GM19452 (cell line): ENCODE data around the gene MYO1G.
A peak's percentile ranks its signal among the peaks of the same experiment; 100 is the strongest.
"Not testable (repeated sequence)": the region's sequence is repeated elsewhere in the genome, so short reads cannot be mapped to it uniquely, and the experiment has no call there.

ENCODE experiments used
- ATAC-seq: cut with Tn5 transposase; IDR thresholded peaks from one replicate; pipeline ENCODE4 v1.9.1; 2021; ENCODE audit not compliant: unreplicated experiment

The MYO1G gene

GRCh38 chr7:44999245-45000092 is 20.7 kb upstream of the MYO1G start:
- ATAC-seq, result peak; percentile 68

DNA sequence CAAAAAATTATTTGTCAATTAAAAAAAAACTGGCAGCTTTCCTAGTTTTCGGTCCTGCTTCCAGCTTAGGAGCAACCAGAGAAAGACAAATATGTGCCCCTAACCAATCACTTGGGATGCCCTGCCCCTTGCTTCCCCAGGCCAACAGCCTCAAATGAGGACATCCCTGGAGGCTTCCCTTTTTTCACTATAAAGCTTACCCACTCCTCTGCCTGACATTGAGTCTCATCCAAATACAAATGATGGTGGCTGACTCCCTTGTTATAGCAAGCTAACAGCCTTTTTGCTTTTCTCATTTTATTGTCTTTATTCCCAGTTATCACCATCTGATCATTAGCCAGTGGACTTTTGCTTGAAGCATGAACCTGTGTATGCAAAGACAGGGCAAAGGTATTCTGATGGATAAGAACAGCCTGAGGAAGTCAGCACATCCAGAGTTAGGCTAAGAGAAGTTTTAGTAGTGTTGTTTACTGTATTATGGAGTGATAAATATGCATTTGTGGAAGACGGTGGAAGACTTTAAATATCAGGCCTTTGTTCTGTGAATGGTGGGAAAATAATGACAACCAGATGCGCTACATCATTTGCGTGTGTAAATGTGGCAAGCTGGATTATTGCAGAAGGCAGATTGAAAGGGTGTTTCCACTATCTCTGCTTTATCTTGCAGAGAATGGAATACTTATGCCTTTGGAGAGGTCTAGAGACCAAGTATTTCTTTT is 19.5 kb upstream of the MYO1G start:
- ATAC-seq, result no peak

DNA sequence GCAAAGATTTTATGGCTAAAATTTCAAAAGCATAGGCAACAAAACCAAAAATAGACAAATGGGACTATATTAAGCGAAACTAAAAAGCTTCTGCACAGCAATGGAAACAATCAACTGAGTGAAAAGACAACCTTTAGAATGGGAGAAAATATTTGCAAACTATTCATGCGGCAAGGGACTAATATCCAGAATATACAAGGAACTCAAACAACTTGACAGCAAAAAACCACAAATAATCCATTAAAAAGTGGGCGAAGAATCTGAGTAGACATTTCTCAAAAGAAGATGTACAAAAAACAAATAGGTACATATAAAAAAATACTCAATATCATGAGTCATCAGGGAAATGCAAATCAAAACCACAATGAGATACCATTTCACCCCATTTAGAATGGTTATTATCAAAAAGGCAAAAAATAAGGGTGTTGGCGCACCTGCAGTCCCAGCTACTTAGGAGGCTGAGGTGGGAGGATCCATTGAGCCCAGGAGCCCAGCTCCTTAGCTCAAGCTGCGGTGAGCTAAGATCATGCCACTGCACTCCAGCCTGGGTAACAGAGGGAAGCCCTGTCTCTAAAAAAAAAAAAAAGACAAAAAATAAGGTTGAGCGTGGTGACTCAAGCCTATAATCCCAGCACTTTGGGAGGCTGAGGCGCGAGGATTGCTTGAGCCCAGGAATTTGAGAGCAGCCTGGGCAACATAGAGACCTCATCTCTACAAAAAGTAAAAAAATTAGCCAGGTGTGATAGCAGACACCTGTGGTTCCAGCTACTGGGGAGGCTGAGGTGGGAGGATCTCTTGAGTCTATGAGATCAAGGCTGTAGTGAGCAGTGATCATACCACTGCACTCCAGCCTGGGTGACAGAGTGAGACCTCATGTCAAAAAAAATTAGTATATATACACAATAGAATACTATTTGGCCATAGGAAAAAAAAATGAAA is 17.0 kb upstream of the MYO1G start:
- no peak for ATAC-seq

GRCh38 chr7:44994877-44995554 is 16.2 kb upstream of the MYO1G start:
- no peak for ATAC-seq

- ATAC-seq, result not testable (repeated sequence)
Measured at GRCh38 chr7:44992004-44992795, 13.4 kb upstream of the MYO1G start.

- ATAC-seq, result no peak
Measured at GRCh38 chr7:44990109-44991023, 11.6 kb upstream of the MYO1G start.

DNA sequence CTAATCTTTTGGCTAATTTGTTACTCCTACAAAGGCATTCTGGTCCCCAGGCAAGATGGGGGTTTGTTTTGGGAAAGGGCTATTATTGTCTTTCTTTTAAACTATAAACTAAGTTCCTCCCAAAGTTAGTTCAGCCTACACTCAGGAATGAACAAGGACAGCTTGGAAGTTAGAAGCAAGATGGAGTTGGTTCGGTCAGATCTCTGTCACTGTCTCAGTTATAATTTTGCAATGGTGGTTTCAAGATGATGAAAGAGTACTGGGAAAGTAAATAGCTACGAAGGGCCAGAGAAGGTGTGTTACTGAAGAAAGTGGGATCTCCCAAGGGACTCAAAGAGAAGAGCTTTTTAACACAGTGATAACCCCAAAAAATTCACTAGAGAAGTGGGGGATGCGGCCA is 10.3 kb upstream of the MYO1G start:
- no peak for ATAC-seq

DNA sequence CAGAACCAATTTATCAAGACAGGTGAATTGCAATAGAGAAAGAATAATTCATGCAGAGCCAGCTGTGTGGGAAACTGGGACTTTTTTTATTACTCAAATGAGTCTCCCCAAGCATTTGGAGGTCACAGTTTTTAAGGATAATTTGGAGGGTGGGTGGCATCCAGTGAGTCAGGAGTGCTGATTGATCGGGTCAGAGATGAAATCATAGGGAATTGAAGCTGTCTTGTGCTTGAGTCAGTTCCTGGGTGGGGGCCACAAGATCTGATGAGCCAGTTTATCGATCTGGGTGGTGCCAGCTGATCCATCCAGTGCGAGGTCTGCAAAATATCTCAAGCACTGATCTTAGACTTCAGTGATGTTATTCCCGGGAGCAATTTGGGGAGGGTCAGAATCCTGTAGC is 9.9 kb upstream of the MYO1G start:
- ATAC-seq, result no peak

- ATAC-seq, result no peak
Measured at GRCh38 chr7:44987996-44988395, 9.2 kb upstream of the MYO1G start.

DNA sequence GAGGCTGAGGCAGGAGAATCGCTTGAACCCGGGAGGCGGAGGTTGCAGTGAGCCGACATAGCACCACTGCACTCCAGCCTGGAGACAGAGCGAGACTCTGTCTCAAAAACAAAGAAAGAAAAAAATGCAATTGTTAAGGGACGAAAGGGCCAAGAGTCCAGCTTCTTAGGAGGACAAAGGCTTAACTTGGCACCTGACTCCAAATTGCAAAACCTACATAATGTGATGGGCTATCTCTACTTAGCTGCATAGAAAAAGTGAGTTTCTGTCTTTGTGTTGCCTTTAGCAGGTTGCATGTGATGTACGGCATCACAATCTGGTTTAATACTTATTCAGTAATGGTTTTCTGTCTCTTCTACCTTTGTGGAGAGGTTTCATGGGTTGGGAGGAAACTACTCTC is 8.6 kb upstream of the MYO1G start:
- no peak for ATAC-seq

- ATAC-seq, result peak; percentile 96
Measured at GRCh38 chr7:44986218-44987053, 7.6 kb upstream of the MYO1G start.

- ATAC-seq, result no peak
Measured at GRCh38 chr7:44985900-44986217, 7.0 kb upstream of the MYO1G start.

GRCh38 chr7:44985033-44985695 is 6.3 kb upstream of the MYO1G start:
- ATAC-seq, result no peak

DNA sequence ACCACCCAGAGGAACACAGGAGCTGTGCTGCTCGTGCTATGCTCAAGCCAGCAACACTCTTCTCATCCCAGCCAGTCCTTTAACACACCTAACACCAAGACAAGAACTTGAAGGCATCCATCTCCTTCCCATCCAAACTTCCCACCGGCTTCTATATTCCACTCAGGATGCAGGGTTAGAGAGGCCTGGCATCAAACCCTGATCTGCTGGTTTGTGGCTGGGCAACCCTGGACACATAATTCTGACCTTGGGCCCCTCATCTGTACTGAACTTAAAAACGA is 5.6 kb upstream of the MYO1G start:
- ATAC-seq, result no peak

DNA sequence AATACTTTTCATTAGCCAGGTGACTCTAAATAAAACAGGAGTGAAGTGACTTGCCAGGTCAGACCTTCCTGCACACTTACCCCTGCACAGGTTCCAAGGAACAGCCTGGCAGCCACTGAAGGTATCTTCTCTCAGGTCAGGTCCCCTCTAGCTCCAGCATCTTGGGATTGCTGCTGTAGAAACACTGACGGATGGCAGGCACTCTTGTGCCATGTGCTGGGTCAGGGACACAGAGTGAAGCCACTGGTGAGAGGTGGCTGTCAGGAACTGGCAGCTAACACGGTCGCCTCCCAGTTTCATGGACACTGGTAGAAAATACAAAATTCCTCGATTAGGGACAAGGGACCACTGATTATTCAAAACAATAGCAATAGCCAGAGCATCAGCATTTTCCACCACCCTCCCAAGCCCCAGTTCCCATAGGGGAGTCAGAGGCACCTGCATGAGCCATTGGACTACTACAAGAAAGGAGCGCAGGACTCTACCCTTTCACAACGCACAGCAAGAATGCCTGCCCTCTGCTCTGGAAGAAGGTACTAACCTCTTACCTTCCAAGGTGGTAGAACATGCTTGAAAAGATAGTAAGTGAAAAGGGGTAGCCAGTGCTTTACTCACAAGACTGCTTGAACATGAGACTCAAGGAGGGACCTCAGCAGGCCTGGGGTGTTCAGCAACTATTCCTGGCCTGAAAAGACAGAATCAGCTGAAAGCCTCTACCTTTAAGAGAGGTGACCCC is 5.1 kb upstream of the MYO1G start:
- ATAC-seq, result no peak

DNA sequence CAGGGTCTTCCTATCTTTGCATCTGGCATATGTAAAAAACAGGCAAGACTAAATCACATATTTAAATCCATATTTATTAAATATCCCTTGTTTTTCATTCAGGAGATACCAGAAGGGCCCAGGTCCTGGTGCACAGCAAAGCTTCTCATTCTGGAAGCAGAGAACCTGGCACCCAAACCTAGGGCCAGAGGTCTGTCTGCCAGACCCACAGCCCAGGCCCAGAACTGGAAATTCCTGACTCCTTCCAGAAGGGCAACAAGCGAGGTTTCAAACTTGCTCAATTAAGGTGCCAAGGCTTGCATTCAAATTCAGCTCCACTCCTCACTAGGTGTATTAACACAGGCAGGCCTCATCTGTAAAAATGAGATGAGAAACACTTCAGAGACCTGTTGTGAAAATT is 4.2 kb upstream of the MYO1G start:
- ATAC-seq, result no peak

GRCh38 chr7:44982535-44982923 is 3.7 kb upstream of the MYO1G start:
- no peak for ATAC-seq
